ENCODE measurements around the gene SUPV3L1.
A peak's percentile ranks its signal among the peaks of the same experiment; 100 is the strongest.

Gene SUPV3L1

DNA sequence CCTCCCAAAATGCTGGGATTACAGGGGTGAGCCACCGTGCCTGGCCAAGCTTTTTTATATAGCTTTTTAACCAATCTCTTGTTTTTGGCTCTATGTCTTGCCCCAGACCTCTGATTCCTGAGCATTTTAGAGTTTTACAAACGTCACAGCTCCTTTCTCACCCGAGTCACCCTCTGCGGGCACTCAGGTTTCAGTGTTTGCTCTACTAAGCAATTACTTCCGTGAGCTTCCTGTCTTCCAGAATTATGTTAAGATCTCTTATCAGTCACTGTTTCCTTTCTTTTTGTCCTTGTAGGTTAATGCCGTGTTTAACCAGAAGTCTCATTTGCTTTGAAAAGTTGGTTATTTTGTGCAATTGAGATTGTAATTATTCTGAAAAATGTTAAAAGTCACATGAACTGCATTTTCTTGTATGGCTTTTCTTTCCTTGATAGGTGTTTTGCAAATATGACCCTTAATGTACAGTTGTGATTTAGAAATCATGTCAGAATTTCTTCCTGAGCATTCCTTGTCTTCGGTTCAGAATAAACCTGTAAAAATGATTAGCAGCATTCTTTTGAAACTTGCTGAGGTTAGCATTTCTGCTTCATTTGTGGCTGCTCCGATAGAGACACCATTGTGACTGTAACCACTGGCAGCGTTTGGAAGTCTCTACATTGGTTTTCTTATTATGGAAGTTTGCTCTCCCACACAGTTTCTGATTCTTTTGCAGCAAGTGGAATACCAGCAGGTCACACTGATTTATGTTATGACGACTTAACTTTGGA, 35.6 kb downstream of the SUPV3L1 start:
- no peak overlapping the region for H3K4me3 ChIP-seq (ENCODE audit: low read length)
- TF ChIP-seq, protein P1, sequence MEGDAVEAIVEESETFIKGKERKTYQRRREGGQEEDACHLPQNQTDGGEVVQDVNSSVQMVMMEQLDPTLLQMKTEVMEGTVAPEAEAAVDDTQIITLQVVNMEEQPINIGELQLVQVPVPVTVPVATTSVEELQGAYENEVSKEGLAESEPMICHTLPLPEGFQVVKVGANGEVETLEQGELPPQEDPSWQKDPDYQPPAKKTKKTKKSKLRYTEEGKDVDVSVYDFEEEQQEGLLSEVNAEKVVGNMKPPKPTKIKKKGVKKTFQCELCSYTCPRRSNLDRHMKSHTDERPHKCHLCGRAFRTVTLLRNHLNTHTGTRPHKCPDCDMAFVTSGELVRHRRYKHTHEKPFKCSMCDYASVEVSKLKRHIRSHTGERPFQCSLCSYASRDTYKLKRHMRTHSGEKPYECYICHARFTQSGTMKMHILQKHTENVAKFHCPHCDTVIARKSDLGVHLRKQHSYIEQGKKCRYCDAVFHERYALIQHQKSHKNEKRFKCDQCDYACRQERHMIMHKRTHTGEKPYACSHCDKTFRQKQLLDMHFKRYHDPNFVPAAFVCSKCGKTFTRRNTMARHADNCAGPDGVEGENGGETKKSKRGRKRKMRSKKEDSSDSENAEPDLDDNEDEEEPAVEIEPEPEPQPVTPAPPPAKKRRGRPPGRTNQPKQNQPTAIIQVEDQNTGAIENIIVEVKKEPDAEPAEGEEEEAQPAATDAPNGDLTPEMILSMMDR (conservative IDR thresholded peaks at IDR 0.05; ENCODE audit: low read length): no peak
- no peak for DNase-seq (ENCODE audit: low read depth)

DNA sequence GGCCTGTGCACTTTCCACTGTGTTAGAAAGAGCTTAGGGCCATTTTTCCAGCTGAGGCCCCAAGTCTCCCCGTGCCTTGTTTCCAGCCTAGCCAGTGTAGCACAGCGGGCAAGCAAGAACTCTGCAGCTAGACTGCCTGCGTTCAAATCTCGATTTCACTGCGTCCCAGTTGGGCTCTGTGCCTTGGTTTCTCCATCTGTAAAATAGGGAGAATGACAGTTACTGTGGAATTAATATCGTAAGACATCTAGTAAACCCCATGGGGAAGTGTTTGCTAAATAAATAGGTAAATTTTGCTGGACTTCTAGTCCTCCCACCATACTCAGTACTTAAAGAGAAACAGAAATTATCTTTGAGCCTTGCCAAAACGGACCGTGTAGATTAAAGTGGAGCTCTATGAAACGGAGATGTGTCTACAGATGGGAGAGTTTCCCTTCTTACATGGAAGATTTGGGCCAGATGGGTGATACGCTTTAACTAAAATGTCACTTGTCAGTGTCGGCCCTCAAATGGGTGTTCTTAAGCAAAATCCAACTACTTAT, 36.6 kb downstream of the SUPV3L1 start:
- no peak for DNase-seq (ENCODE audit: low read depth)
- TF ChIP-seq, protein P1 (conservative IDR thresholded peaks at IDR 0.05; ENCODE audit: low read length): no peak
- no peak overlapping the region for H3K4me3 ChIP-seq (ENCODE audit: low read length)

DNA sequence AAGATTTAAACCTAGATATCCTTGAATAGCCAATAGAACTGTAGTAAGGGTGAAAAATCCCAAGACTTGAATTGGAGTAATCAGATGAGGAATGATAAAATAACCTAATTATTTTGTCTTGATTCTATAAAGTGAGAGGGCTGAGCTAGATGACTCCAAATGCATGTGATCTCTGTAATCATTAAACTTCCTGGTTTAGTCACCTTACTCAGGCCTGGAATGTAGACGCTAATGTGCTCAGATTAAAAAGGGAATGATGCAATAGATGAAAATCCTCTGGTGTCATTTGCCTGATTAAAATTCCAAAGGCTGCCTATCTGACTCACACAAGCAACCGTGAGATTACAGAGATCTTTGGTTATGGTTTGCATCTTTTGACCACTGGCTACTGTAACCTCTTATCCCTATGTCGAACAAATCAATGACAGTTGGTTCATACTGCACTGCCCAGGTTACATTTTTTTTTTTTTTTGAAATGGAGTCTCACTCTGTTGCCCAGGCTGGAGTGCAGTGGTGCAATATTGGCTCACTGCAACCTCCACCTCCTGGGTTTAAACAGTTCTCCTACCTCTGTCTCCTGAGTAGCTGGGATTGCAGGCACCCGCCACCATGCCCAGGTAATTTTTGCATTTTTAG, 37.2 kb downstream of the SUPV3L1 start:
- TF ChIP-seq, protein P1 (conservative IDR thresholded peaks at IDR 0.05; ENCODE audit: low read length): no peak
- DNase-seq (ENCODE audit: low read depth): peak; percentile 91
- no peak overlapping the region for H3K4me3 ChIP-seq (ENCODE audit: low read length)

DNA sequence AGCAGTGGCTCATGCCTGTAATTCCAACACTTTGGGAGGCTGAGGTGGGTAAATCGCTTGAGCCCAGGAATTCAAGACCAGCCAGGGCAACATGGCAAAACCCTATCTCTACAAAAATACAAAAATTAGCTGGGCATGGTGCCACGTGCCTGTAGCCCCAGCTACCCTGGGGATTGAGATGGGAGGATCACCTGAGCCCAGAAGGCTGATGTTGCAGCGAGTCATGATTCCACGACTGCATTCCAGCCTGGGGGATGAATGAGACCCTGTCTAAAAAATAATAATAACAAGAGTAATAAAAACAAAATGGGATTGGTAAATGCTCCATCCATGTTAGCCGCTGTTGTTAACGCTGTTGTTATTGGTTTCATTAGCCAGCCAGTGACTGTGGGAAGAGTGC, 38.8 kb downstream of the SUPV3L1 start:
- no peak overlapping the region for H3K4me3 ChIP-seq (ENCODE audit: low read length)
- DNase-seq (ENCODE audit: low read depth): no peak
- TF ChIP-seq, protein P1 (conservative IDR thresholded peaks at IDR 0.05; ENCODE audit: low read length): no peak

DNA sequence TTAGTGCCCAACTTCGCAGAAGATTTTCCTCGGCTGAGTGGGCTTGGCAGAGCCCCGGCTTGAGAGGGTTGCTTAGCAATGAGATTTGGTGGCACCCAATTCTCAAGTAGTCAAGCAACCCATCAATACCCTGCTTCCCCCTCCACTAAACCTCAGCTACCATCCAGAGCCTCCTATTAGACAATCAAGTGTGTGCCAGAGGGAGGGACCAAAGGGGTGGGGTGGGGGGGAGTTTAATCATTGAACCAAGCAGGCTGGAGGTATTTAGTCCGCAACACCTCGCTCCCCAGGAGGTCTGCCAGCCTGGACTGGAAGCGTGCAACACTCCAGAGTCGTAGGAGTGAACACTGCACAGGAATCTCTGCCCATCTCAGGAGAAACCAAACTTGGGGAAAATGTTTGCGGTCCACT, 40.0 kb downstream of the SUPV3L1 start, which contains the start of gene HKDC1:
HKDC1 (plus strand) TSS at position 292 of the 411 bp plus-strand sequence; CDS start at position 396, 104 bp downstream.
- H3K4me3 ChIP-seq (ENCODE audit: low read length): no peak within 1 kb of the TSS
- no peak for DNase-seq (ENCODE audit: low read depth)
- TF ChIP-seq, protein P1 (conservative IDR thresholded peaks at IDR 0.05; ENCODE audit: low read length): no peak

DNA sequence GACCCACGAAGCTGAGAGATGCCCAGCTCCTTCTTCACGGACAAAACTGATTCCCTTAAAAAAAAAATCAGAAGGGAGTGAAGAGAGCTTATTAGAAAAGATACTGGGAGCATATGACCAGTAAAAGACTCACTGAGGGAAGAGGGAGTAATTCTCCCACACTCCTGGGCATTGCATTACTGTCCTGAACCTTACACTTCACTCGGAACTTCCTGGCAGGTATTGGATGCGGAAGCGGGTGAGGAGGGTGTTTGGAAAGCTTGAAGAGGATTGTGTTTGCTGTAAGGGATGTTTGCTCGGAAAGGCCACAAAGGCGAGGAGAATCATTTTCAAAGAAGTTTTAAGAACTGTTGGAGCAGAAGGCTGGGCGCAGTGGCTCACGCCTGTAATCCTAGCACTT, 40.5 kb downstream of the SUPV3L1 start:
- no peak overlapping the region for H3K4me3 ChIP-seq (ENCODE audit: low read length)
- no peak for DNase-seq (ENCODE audit: low read depth)
- TF ChIP-seq, protein P1 (conservative IDR thresholded peaks at IDR 0.05; ENCODE audit: low read length): no peak

Measured in AG10803 (cell line).